WTC11 (cell line): ENCODE data around the gene ATP1A4. TPM values are rescaled to one million over a fixed set of nuclear protein-coding genes. Genes with fewer than 3 reads are reported as not detected.

Source experiments
- ATAC-seq: fragments of 200-7000 bp; cut with Tn5 transposase; 2 replicates; pipeline ENCODE4 v1.10.0; 2021; ENCODE audit warnings: mild to moderate bottlenecking, moderate library complexity
- CTCF ChIA-PET: fragments of 300-600 bp; sonication (Branson Sonifier 250); formaldehyde crosslinking; loops from one replicate; lab custom pipeline; 2021; ENCODE audit warnings: antibody characterized with exemption; lab: Charles Lee
- POLR2A ChIA-PET: fragments of 350-600 bp; sonication (Branson Sonifier 250); formaldehyde crosslinking; loops from one replicate; lab custom pipeline; 2021; ENCODE audit warnings: antibody characterized with exemption; lab: Charles Lee
- DNase-seq: peaks from one replicate; pipeline ENCODE4 v3.0.0; 2021; ENCODE audit warnings: low spot score
- H3K27ac Mint-ChIP-seq: 2 replicates; pipeline ENCODE4 v1.8.0; 2021; ENCODE audit warnings: mixed read lengths
- H3K27me3 Mint-ChIP-seq: 2 replicates; pipeline ENCODE4 v1.8.0; 2021; ENCODE audit warnings: low read depth, mild to moderate bottlenecking, moderate library complexity, mixed read lengths
- H3K36me3 Mint-ChIP-seq: 2 replicates; pipeline ENCODE4 v1.8.0; 2021; ENCODE audit warnings: mixed read lengths
- H3K4me1 Mint-ChIP-seq: 2 replicates; pipeline ENCODE4 v1.8.0; 2022; ENCODE audit warnings: mixed read lengths
- H3K4me3 Mint-ChIP-seq: 2 replicates; pipeline ENCODE4 v1.8.0; 2021; ENCODE audit warnings: mild to moderate bottlenecking, moderate library complexity, mixed read lengths
- H3K9me3 Mint-ChIP-seq: 2 replicates; pipeline ENCODE4 v1.8.0; 2021; ENCODE audit warnings: mixed read lengths
- CREB1 ChIP-seq: sonication (generic); formaldehyde crosslinking; IDR thresholded peaks from 2 replicates; pipeline ENCODE4 v1.8.0; 2023; ENCODE audit warnings: mild to moderate bottlenecking, missing genetic modification reagents
- CREM ChIP-seq: sonication (generic); formaldehyde crosslinking; IDR thresholded peaks from 2 replicates; pipeline ENCODE4 v1.8.1; 2022; ENCODE audit warnings: mild to moderate bottlenecking, missing genetic modification reagents, moderate library complexity
- ESRRA ChIP-seq: sonication (generic); formaldehyde crosslinking; IDR thresholded peaks from 2 replicates; pipeline ENCODE4 v1.8.1; 2022; ENCODE audit warnings: mild to moderate bottlenecking, missing genetic modification reagents, borderline replicate concordance
- FOXJ3 ChIP-seq: sonication (generic); formaldehyde crosslinking; IDR thresholded peaks from 2 replicates; pipeline ENCODE4 v1.9.0; 2021; ENCODE audit warnings: missing genetic modification reagents, mild to moderate bottlenecking, borderline replicate concordance
- FOXP1 ChIP-seq: sonication (generic); formaldehyde crosslinking; IDR thresholded peaks from 2 replicates; pipeline ENCODE4 v1.8.0; 2022; ENCODE audit warnings: missing genetic modification reagents, mild to moderate bottlenecking, moderate library complexity, borderline replicate concordance
- KAT7 ChIP-seq: sonication (generic); formaldehyde crosslinking; IDR thresholded peaks from 2 replicates; pipeline ENCODE4 v1.8.1; 2023; ENCODE audit warnings: missing genetic modification reagents, mild to moderate bottlenecking, borderline replicate concordance
- MLX ChIP-seq: sonication (generic); formaldehyde crosslinking; IDR thresholded peaks from 2 replicates; pipeline ENCODE4 v1.8.1; 2023; ENCODE audit warnings: mild to moderate bottlenecking, missing genetic modification reagents, moderate library complexity
- NFYB ChIP-seq: sonication (generic); formaldehyde crosslinking; conservative IDR thresholded peaks from 2 replicates; pipeline ENCODE4 v1.8.0; 2022; ENCODE audit warnings: low read depth, missing genetic modification reagents
- NR3C1 ChIP-seq: sonication (generic); formaldehyde crosslinking; conservative IDR thresholded peaks from 2 replicates; pipeline ENCODE4 v1.8.1; 2023; ENCODE audit warnings: low read depth, mild to moderate bottlenecking, missing genetic modification reagents
- SP1 ChIP-seq: sonication (generic); formaldehyde crosslinking; conservative IDR thresholded peaks from 2 replicates; pipeline ENCODE4 v1.8.1; 2022; ENCODE audit warnings: missing genetic modification reagents
- TEAD1 ChIP-seq: sonication (generic); formaldehyde crosslinking; IDR thresholded peaks from 2 replicates; pipeline ENCODE4 v1.8.0; 2022; ENCODE audit warnings: mild to moderate bottlenecking, missing genetic modification reagents
- TP53 ChIP-seq: sonication (generic); formaldehyde crosslinking; IDR thresholded peaks from 2 replicates; pipeline ENCODE4 v1.8.1; 2023; ENCODE audit warnings: mild to moderate bottlenecking, missing genetic modification reagents
- ZNF138 ChIP-seq: sonication (generic); formaldehyde crosslinking; conservative IDR thresholded peaks from 2 replicates; pipeline ENCODE4 v1.8.1; 2022; ENCODE audit warnings: mild to moderate bottlenecking, moderate library complexity, missing genetic modification reagents
- ZNF232 ChIP-seq: sonication (generic); formaldehyde crosslinking; IDR thresholded peaks from 2 replicates; pipeline ENCODE4 v1.8.0; 2022; ENCODE audit warnings: mild to moderate bottlenecking, missing genetic modification reagents
- ZNF317 ChIP-seq: sonication (generic); formaldehyde crosslinking; IDR thresholded peaks from 2 replicates; pipeline ENCODE4 v1.8.1; 2023; ENCODE audit warnings: low read depth, mild to moderate bottlenecking, moderate library complexity, missing genetic modification reagents, borderline replicate concordance
- ZNF416 ChIP-seq: fragments of 250-450 bp; sonication (Bioruptor Pico); IDR thresholded peaks from 2 replicates; pipeline ENCODE4 v1.9.0; 2021; ENCODE audit warnings: mild to moderate bottlenecking, inconsistent platforms
- ZNF671 ChIP-seq: fragments of 250-450 bp; sonication (Bioruptor Pico); IDR thresholded peaks from 2 replicates; pipeline ENCODE4 v1.8.0; 2021; ENCODE audit warnings: mild to moderate bottlenecking
- total RNA-seq: library from RNA; stranded (reverse); gene quantifications from 3 replicates; pipeline ENCODE4 v1.2.3, GENCODE V29; 2021
- TF ChIP-seq, protein P1 (sequence below): sonication (generic); formaldehyde crosslinking; IDR thresholded peaks from 2 replicates; pipeline ENCODE4 v1.8.0; 2022; ENCODE audit warnings: mild to moderate bottlenecking, missing genetic modification reagents
- TF ChIP-seq, protein P2 (sequence below): sonication (generic); formaldehyde crosslinking; IDR thresholded peaks from 2 replicates; pipeline ENCODE4 v1.8.0; 2022; ENCODE audit warnings: missing genetic modification reagents
- TF ChIP-seq, protein P3 (sequence below): sonication (generic); formaldehyde crosslinking; IDR thresholded peaks from 2 replicates; pipeline ENCODE4 v1.8.0; 2023; ENCODE audit warnings: mild to moderate bottlenecking, missing genetic modification reagents

ATP1A4 gene
- total RNA-seq, 1 experiment from 2014 or later = 0.37 TPM

- H3K36me3 Mint-ChIP-seq = peaks cover 16% of the 10 kb centered on the region
- ChIA-PET POLR2A (no interaction called here), CTCF (interaction anchor here (0.6 kb wide), 1 partner anchor 254 kb away, joined by 5 read pairs; no protein-coding TSS in a partner anchor)
- TF ChIP-seq CREM (CRISPR knock-in tag) (no peak), ZNF232 (no peak), TEAD1 (CRISPR knock-in tag) (no peak)
- peaks cover 41% of the 10 kb centered on the region for H3K4me1 Mint-ChIP-seq
- H3K9me3 Mint-ChIP-seq = no peaks in the 10 kb centered on the region
- ATAC-seq (no peak), DNase-seq (no peak)
- no peak overlapping the region for H3K4me3 Mint-ChIP-seq
- H3K27ac Mint-ChIP-seq = no peak overlapping the region; the same call in 1 of the 2 replicates
- no peaks in the 10 kb centered on the region for H3K27me3 Mint-ChIP-seq
Observed at GRCh38 chr1:160120797-160121196, 30.6 kb upstream of the ATP1A4 start.

- no peaks in the 10 kb centered on the region for H3K27me3 Mint-ChIP-seq
- peaks cover 16% of the 10 kb centered on the region for H3K36me3 Mint-ChIP-seq
- POLR2A ChIA-PET = interaction anchor here (0.5 kb wide), 1 partner anchor 153 kb away, joined by 5 read pairs; no protein-coding TSS in a partner anchor
- no peak for ATAC-seq
- TF ChIP-seq NR3C1 (CRISPR knock-in tag) = no peak
- no peak for TF ChIP-seq ZNF671 (CRISPR knock-in tag)
- TF ChIP-seq, protein P1, sequence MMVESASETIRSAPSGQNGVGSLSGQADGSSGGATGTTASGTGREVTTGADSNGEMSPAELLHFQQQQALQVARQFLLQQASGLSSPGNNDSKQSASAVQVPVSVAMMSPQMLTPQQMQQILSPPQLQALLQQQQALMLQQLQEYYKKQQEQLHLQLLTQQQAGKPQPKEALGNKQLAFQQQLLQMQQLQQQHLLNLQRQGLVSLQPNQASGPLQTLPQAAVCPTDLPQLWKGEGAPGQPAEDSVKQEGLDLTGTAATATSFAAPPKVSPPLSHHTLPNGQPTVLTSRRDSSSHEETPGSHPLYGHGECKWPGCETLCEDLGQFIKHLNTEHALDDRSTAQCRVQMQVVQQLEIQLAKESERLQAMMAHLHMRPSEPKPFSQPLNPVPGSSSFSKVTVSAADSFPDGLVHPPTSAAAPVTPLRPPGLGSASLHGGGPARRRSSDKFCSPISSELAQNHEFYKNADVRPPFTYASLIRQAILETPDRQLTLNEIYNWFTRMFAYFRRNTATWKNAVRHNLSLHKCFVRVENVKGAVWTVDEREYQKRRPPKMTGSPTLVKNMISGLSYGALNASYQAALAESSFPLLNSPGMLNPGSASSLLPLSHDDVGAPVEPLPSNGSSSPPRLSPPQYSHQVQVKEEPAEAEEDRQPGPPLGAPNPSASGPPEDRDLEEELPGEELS (CRISPR knock-in tag) = no peak
- no peak for TF ChIP-seq SP1
- TF ChIP-seq ZNF317 (CRISPR knock-in tag) = no peak
- TF ChIP-seq FOXP1 (CRISPR knock-in tag) = no peak
- TF ChIP-seq NFYB (CRISPR knock-in tag) = no peak
- no peak for TF ChIP-seq FOXJ3
- H3K27ac Mint-ChIP-seq = no peak overlapping the region
- no peak overlapping the region for H3K4me3 Mint-ChIP-seq
- CTCF ChIA-PET = no interaction called here
- peaks cover 35% of the 10 kb centered on the region for H3K4me1 Mint-ChIP-seq
- H3K9me3 Mint-ChIP-seq = no peaks in the 10 kb centered on the region
- no peak for DNase-seq
Observed at GRCh38 chr1:160121388-160121787, 30.0 kb upstream of the ATP1A4 start.

- no peaks in the 10 kb centered on the region for H3K27me3 Mint-ChIP-seq
- TF ChIP-seq, protein P2, sequence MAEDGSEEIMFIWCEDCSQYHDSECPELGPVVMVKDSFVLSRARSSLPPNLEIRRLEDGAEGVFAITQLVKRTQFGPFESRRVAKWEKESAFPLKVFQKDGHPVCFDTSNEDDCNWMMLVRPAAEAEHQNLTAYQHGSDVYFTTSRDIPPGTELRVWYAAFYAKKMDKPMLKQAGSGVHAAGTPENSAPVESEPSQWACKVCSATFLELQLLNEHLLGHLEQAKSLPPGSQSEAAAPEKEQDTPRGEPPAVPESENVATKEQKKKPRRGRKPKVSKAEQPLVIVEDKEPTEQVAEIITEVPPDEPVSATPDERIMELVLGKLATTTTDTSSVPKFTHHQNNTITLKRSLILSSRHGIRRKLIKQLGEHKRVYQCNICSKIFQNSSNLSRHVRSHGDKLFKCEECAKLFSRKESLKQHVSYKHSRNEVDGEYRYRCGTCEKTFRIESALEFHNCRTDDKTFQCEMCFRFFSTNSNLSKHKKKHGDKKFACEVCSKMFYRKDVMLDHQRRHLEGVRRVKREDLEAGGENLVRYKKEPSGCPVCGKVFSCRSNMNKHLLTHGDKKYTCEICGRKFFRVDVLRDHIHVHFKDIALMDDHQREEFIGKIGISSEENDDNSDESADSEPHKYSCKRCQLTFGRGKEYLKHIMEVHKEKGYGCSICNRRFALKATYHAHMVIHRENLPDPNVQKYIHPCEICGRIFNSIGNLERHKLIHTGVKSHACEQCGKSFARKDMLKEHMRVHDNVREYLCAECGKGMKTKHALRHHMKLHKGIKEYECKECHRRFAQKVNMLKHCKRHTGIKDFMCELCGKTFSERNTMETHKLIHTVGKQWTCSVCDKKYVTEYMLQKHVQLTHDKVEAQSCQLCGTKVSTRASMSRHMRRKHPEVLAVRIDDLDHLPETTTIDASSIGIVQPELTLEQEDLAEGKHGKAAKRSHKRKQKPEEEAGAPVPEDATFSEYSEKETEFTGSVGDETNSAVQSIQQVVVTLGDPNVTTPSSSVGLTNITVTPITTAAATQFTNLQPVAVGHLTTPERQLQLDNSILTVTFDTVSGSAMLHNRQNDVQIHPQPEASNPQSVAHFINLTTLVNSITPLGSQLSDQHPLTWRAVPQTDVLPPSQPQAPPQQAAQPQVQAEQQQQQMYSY (CRISPR knock-in tag) = no peak
- TF ChIP-seq ZNF138 (no peak), MLX (CRISPR knock-in tag) (no peak), CREB1 (CRISPR knock-in tag) (no peak), KAT7 (CRISPR knock-in tag) (no peak), ESRRA (no peak), TP53 (CRISPR knock-in tag) (no peak), ZNF416 (CRISPR knock-in tag) (no peak), TEAD1 (CRISPR knock-in tag) (no peak)
- TF ChIP-seq, protein P3, sequence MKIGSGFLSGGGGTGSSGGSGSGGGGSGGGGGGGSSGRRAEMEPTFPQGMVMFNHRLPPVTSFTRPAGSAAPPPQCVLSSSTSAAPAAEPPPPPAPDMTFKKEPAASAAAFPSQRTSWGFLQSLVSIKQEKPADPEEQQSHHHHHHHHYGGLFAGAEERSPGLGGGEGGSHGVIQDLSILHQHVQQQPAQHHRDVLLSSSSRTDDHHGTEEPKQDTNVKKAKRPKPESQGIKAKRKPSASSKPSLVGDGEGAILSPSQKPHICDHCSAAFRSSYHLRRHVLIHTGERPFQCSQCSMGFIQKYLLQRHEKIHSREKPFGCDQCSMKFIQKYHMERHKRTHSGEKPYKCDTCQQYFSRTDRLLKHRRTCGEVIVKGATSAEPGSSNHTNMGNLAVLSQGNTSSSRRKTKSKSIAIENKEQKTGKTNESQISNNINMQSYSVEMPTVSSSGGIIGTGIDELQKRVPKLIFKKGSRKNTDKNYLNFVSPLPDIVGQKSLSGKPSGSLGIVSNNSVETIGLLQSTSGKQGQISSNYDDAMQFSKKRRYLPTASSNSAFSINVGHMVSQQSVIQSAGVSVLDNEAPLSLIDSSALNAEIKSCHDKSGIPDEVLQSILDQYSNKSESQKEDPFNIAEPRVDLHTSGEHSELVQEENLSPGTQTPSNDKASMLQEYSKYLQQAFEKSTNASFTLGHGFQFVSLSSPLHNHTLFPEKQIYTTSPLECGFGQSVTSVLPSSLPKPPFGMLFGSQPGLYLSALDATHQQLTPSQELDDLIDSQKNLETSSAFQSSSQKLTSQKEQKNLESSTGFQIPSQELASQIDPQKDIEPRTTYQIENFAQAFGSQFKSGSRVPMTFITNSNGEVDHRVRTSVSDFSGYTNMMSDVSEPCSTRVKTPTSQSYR (CRISPR knock-in tag) = no peak
- DNase-seq = no peak
- ATAC-seq = no peak
- POLR2A ChIA-PET = no interaction called here
- peaks cover 28% of the 10 kb centered on the region for H3K36me3 Mint-ChIP-seq
- H3K9me3 Mint-ChIP-seq = no peaks in the 10 kb centered on the region
- H3K4me1 Mint-ChIP-seq = peaks cover 20% of the 10 kb centered on the region
- no peak overlapping the region for H3K4me3 Mint-ChIP-seq
- CTCF ChIA-PET = interaction anchor here (0.8 to 1.6 kb wide), 4 partner anchors 19 to 37 kb away, joined by 4 to 7 read pairs (median 5); no protein-coding TSS in a partner anchor
- H3K27ac Mint-ChIP-seq = no peak overlapping the region
Observed at GRCh38 chr1:160122978-160123495, 28.4 kb upstream of the ATP1A4 start.
